Thymus (tissue), 11 donors: ENCODE measurements around the gene MRO. TPM values are rescaled to one million over a fixed set of nuclear protein-coding genes. Genes with fewer than 3 reads are reported as not detected.

ENCODE experiments used
- DNase-seq, 9 donors: peaks; one replicate each; pipeline ENCODE4 v3.0.0-alpha.2; 2013; ENCODE audit warnings: low spot score in 9 of 9, low read depth in 6 of 9, missing footprints in 1 of 9
- H3K27ac ChIP-seq, 2 donors: one replicate each; pipeline ENCODE4 v1.5.1; 2013; ENCODE audit warnings: control low read depth in 1 of 2, low read depth in 1 of 2, low read length in 1 of 2, mild to moderate bottlenecking in 1 of 2, moderate library complexity in 1 of 2
- H3K27me3 ChIP-seq, 2 donors: one replicate each; pipeline ENCODE4 v1.5.1; 2013; ENCODE audit warnings: low read length in 1 of 2; ENCODE audit not compliant: control insufficient read depth in 2 of 2, insufficient read depth in 1 of 2
- H3K36me3 ChIP-seq, 2 donors: one replicate each; pipeline ENCODE4 v1.5.1; 2013; ENCODE audit warnings: low read length in 1 of 2, mild to moderate bottlenecking in 1 of 2, moderate library complexity in 1 of 2; ENCODE audit not compliant: control insufficient read depth in 2 of 2, insufficient read depth in 2 of 2
- H3K4me1 ChIP-seq, 2 donors: one replicate each; pipeline ENCODE4 v1.5.1; 2013; ENCODE audit warnings: low read length in 2 of 2; ENCODE audit not compliant: control insufficient read depth in 2 of 2, insufficient read depth in 2 of 2
- H3K4me3 ChIP-seq, 2 donors: one replicate each; pipeline ENCODE4 v1.5.1; 2013; ENCODE audit warnings: low read length in 2 of 2, control low read depth in 1 of 2, mild to moderate bottlenecking in 1 of 2
- H3K9me3 ChIP-seq, 2 donors: one replicate each; pipeline ENCODE4 v1.5.1; 2013; ENCODE audit warnings: low read length in 1 of 2, mild to moderate bottlenecking in 1 of 2; ENCODE audit not compliant: control insufficient read depth in 2 of 2, insufficient read depth in 1 of 2
- WGBS: extraction: QIAGEN DNeasy Blood & Tissue Kit; methylation state at CpG from one replicate; pipeline ENCODE4 v1.1.7; 2013; 5-methylcytosine and 5-hydroxymethylcytosine counted together
- polyA plus RNA-seq: library from polyadenylated mRNA; stranded (reverse); fragments of 200-250 nt; gene quantifications from one replicate; pipeline ENCODE4 v1.2.3, GENCODE V29; 2013
- total RNA-seq: library from RNA; stranded (reverse); fragments of 120-200 nt; gene quantifications from one replicate; pipeline ENCODE4 v1.2.4, GENCODE V29; 2013
- donor health status: healthy.

MRO gene
- total and polyA plus RNA-seq, 2 donors = 1.4 to 1.5 TPM

GRCh38 chr18:50754297-50754696, 65.5 kb downstream of the MRO start:
- no peak overlapping the region for H3K4me3 ChIP-seq
- H3K27ac ChIP-seq = no peak overlapping the region
- WGBS = 98% methylated on average over 3 of the region's 3 CpGs
- DNase-seq = no peak
- H3K36me3 ChIP-seq = no peaks in the 10 kb centered on the region
- no peaks in the 10 kb centered on the region for H3K9me3 ChIP-seq
- no peaks in the 10 kb centered on the region for H3K27me3 ChIP-seq
- H3K4me1 ChIP-seq = no peaks in the 10 kb centered on the region

DNA sequence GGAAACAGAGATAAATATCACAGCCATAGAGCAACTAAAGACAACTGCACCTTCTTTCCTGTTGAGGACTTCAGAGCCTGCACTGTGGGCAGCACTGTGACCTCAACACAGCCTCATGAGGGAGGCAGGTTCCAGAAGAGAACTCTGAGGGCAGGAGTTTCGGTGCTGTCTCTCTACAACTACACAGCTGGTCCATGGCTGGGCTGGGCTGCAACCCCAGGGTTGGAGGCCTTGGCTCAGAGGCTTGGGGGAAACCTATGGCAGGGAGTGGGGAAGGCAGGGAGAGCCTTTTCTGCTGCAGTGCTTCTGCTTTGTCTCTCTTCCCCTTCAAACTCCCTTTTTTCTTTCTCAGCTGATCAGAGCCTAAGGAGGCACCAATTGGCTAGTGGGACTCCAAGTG, 66.5 kb downstream of the MRO start:
- Histone ChIP-seq H3K36me3 (no peaks in the 10 kb centered on the region), H3K4me1 (no peaks in the 10 kb centered on the region), H3K4me3 (no peak overlapping the region), H3K27ac (no peak overlapping the region), H3K27me3 (no peaks in the 10 kb centered on the region), H3K9me3 (no peaks in the 10 kb centered on the region)
- 36% methylated on average over 1 of the region's 1 CpG for WGBS
- DNase-seq = no peak

DNA sequence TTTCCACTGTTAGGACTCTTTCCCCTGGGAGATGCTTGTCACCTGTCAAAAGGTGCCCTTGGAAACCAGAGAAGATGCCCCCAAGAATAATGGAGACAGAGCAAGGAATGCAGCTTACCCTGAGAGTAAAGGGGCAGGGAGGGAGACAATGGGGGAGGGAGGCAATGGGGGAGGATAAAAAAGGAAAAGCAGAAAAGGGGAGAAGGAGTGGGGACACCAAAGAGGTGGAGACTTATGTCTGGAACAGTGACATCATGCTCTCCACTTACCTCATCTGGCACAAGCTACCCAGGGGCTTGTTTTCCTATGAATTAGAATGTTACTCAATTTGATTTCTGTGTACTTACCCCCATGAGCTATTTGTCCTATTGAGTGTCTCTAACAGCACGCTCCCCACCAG, 67.9 kb downstream of the MRO start:
- no peaks in the 10 kb centered on the region for H3K36me3 ChIP-seq
- no peaks in the 10 kb centered on the region for H3K4me1 ChIP-seq
- 86% methylated on average over 1 of the region's 1 CpG for WGBS
- no peak for DNase-seq
- H3K27ac ChIP-seq = no peak overlapping the region
- H3K9me3 ChIP-seq = no peaks in the 10 kb centered on the region
- no peak overlapping the region for H3K4me3 ChIP-seq
- no peaks in the 10 kb centered on the region for H3K27me3 ChIP-seq

DNA sequence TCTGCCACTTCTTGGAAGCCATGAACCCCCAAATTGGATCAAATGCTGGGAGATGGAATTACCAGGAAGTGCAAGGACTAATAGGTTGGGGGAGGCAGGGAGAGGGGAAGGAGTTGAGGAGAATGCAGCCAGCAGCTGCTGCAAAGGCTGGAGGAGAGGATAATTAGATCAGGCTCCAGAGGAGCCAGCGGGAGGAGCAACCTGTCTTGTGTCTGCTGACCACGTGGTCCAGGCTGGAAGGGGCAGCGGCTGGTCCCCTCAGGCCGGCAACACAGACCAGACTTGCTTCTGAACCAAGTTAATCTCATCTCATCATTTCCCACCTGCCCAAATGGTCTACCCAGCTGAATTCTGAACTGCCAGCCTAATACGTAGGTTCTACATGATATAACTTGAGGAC, 68.3 kb downstream of the MRO start:
- no peak overlapping the region for H3K27ac ChIP-seq
- no peak overlapping the region for H3K4me3 ChIP-seq
- WGBS = 48% methylated on average over 5 of the region's 5 CpGs
- H3K9me3 ChIP-seq = no peaks in the 10 kb centered on the region
- H3K36me3 ChIP-seq = no peaks in the 10 kb centered on the region
- no peaks in the 10 kb centered on the region for H3K27me3 ChIP-seq
- DNase-seq = no peak
- no peaks in the 10 kb centered on the region for H3K4me1 ChIP-seq

DNA sequence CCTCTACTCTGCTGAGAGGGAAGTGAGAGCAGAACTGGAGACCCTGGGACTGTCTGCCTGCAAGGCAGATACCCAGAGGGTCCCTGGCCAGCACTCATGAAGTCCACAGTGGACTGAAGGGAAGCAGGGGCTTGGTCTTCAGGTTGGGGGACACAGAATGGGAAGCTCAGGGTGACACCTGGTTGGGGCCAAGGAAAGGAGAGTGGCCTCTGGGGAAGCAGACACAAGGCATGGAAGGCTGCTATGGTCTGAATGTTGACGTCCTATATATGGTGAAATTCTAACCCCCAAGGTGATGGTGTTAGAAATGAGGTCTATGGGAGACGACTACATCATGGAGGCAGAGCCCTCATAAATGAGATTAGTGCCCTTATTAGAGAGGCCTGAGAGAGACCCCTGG, 69.3 kb downstream of the MRO start:
- Histone ChIP-seq H3K4me3 (no peak overlapping the region), H3K27ac (no peak overlapping the region), H3K4me1 (no peaks in the 10 kb centered on the region), H3K9me3 (no peaks in the 10 kb centered on the region), H3K27me3 (no peaks in the 10 kb centered on the region), H3K36me3 (no peaks in the 10 kb centered on the region)
- no peak for DNase-seq
- 87% methylated on average over 2 of the region's 2 CpGs for WGBS

DNA sequence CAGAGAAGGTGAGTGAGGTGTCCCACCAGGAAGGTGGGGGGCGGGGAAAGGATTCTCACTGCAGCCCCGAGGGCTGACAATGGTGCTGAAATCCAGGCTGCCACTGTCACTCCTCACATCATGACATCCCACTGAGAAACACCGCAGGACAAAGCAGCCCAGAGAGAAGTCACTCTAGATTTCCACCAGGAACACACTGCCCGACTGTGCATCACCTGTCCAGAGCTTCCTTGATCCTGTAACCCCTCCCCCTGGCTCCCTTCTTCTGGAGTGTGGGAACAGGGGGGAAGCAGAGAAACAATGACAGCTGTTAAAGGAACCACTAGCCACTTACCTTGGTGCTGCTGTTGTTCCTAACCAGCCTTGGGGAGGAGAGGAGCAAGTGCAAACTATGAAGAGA, 69.9 kb downstream of the MRO start:
- no peaks in the 10 kb centered on the region for H3K27me3 ChIP-seq
- H3K36me3 ChIP-seq = no peaks in the 10 kb centered on the region
- 67% methylated on average over 4 of the region's 4 CpGs for WGBS
- H3K9me3 ChIP-seq = no peaks in the 10 kb centered on the region
- H3K27ac ChIP-seq = no peak overlapping the region
- H3K4me1 ChIP-seq = no peaks in the 10 kb centered on the region
- no peak overlapping the region for H3K4me3 ChIP-seq
- DNase-seq = no peak

DNA sequence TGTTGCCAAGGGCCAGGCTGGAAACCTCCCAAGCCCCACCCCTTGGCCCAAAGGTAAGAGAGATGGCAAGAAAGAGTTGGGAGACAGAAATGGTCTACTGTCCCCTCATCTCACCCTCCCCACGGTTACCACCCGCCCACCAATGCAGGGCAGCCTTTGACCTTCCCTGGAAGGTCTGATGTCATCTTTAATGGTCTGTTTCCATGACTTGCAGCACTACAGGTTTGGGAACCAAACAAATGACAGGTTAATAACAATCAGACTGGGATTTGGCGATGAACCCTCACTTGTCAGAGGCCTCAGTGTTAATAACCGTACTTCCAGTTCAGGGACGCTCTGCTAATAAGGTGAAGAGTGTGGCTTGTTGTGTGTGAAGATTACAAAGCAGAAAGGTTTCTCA, 70.4 kb downstream of the MRO start:
- 93% methylated on average over 5 of the region's 5 CpGs for WGBS

GRCh38 chr18:50748243-50749229, 71.3 kb downstream of the MRO start:
- Histone ChIP-seq H3K27ac (no peak overlapping the region), H3K4me3 (no peak overlapping the region), H3K9me3 (no peaks in the 10 kb centered on the region), H3K36me3 (no peaks in the 10 kb centered on the region), H3K27me3 (no peaks in the 10 kb centered on the region), H3K4me1 (no peaks in the 10 kb centered on the region)
- 64% methylated on average over 9 of the region's 9 CpGs for WGBS
- no peak for DNase-seq

More for the DNA sequence above, 70.4 kb downstream of the MRO start:
- DNase-seq = no peak
- Histone ChIP-seq H3K4me1 (no peaks in the 10 kb centered on the region), H3K36me3 (no peaks in the 10 kb centered on the region), H3K27ac (no peak overlapping the region), H3K9me3 (no peaks in the 10 kb centered on the region), H3K27me3 (no peaks in the 10 kb centered on the region), H3K4me3 (no peak overlapping the region)

GRCh38 chr18:50747849-50748242, 72.0 kb downstream of the MRO start:
- 41% methylated on average over 1 of the region's 1 CpG for WGBS
- Histone ChIP-seq H3K4me3 (no peak overlapping the region), H3K27ac (no peak overlapping the region), H3K9me3 (no peaks in the 10 kb centered on the region), H3K36me3 (no peaks in the 10 kb centered on the region), H3K4me1 (no peaks in the 10 kb centered on the region), H3K27me3 (no peaks in the 10 kb centered on the region)
- DNase-seq = no peak
